Effector CD4-positive, alpha-beta T cell (primary cell): Measurements from ENCODE around the gene COL21A1. TPM values are rescaled to one million over a fixed set of nuclear protein-coding genes. Genes with fewer than 3 reads are reported as not detected.
"Not testable (repeated sequence)": the region's sequence is repeated elsewhere in the genome, so short reads cannot be mapped to it uniquely, and the experiment has no call there.

ENCODE experiments used
- DNase-seq: peaks from one replicate; pipeline ENCODE4 v3.0.0-alpha.2; 2020
- total RNA-seq: gene quantifications from one replicate; lab custom pipeline; 2026; lab: John Stamatoyannopoulos, UW

Gene COL21A1
- not detected for total RNA-seq

GRCh38 chr6:56246881-56247653 lies at the start of gene COL21A1:
Gene COL21A1 (minus strand): TSS chr6:56247580. CDS start chr6:56182618, 64,962 bp downstream.
- DNase-seq = no peak

DNA sequence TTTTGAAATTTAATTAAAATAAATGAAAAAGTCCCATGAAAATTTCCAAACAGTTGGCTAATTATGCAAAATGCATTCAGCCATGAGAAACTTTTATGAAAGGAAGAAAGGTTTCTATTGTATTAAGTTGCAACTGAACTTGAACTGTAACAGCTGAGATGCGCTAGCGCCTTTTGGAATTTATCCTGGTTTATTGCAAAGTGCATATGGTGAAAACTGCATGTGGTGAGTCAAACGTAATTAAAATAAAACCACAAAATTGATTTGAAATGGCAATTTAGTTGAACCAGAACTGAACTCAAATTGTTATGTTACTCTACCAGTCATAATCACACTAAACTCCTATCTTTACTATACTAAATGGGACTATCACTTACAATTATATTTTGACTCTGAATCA lies 46.4 kb upstream of the COL21A1 start:
- DNase-seq = no peak

- no peak for DNase-seq
Measured at GRCh38 chr6:56292505-56293181, 45.3 kb upstream of the COL21A1 start.

- no peak for DNase-seq
Measured at GRCh38 chr6:56291302-56291917, 44.0 kb upstream of the COL21A1 start.

DNA sequence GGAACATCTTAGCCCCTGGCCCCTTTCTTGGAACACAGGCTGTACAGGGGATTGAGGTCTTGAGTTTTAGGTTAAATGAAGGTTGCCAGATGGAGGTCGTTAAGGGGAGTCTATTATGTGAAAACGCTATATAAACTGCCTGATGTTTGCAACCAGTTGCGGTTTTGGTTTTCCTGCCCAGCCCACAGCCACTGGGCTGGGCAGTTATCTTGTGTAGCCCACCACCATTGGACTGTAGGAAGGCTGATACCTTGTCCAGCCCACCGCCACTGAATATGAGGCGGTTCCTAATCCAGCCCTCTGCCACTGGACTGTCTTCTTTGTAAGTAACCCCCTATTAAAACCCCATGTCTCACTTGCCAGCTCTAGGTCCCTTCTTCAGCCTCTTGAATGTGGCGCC lies 42.3 kb upstream of the COL21A1 start:
- no peak for DNase-seq

DNA sequence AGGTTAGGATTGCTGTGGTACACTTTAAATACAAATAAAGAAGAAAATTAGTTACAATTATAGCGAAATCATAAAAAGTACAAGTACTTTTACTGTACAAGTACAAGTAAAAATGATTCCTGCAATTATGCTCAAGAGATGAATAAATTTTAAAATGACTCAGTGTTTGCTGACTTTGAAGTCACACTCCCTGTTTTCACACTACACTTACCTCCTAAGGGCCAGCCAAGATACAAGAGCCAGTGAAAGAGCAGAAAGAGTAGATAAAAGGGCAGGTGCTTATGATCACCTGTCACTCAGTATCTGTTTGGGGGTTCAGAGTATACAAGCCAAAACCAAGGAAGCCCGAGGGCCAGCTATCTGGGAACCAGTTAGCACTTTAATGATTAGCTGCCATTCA lies 41.0 kb upstream of the COL21A1 start:
- DNase-seq = no peak

DNA sequence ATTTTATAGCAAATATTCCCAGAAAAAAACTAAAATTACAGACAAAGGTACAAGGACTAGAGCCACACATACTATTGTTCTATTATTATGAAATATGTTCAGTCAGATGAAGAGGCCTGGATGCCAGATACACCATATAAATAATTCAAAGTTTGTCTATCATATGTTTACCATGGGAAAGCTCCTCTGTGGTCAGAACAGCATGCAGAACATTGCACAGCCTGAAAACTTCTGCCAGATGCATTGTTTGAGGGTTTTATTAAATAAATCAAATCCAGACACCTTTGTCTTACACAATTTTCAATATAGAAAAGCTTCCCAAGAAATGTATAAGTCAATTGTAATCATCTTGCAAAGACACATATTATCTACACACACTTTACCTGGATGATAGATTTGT lies 35.0 kb upstream of the COL21A1 start:
- DNase-seq = no peak

- DNase-seq = no peak
Measured at GRCh38 chr6:56280126-56280525, 32.7 kb upstream of the COL21A1 start.

DNA sequence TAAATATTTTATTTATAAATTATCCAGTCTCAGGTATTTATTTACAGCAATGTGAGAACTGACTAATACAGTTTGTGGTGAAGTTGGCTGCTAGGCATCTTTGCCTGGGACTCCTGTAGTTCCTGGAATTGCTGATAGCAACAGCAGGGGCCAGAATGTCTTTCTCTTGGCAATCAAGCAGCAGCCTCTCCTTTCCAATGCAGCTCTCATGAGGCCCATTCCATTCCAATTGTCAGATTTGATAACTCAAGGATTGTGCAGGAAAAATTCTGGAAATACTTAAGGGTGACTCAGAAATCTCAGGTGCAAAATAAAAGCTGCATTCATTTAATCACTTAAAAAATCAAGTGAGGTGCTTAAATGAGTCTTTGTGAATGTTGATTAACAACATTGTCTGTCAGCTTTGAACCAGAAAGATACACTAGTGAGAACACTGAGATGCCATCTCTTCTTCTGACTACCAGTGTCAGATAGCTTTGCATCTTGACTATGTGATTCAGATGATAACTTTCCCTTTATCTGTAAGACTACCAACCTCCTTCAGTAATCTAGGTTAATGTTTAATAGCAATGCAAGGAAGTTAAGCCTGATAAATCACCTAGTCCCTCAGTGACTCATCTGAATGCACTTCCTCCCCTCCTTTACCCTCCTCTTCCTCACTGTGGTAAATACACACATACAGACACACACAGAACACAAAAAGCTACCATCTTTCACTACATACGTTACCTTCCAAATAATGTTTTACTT lies 32.1 kb upstream of the COL21A1 start:
- DNase-seq = no peak

DNA sequence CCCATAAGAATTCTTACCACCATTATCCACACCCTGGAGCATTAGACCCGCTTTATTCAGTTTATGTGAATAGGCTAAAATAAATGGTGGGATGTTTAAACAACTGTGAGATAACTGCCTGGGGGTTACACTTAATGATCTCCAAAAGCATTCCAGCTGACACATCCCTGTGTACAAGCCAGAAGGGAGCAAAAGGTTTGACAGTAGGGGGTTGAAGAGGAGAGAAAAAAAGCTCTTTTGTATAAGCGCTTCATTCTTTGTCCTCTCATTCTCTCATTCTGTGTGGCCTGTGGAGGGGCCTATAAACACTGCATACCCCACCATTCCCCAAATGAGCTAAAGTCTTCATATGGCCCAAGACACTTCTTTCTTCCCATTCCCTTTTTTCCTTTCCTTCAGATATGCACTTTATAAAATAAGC lies 30.8 kb upstream of the COL21A1 start:
- DNase-seq = no peak

DNA sequence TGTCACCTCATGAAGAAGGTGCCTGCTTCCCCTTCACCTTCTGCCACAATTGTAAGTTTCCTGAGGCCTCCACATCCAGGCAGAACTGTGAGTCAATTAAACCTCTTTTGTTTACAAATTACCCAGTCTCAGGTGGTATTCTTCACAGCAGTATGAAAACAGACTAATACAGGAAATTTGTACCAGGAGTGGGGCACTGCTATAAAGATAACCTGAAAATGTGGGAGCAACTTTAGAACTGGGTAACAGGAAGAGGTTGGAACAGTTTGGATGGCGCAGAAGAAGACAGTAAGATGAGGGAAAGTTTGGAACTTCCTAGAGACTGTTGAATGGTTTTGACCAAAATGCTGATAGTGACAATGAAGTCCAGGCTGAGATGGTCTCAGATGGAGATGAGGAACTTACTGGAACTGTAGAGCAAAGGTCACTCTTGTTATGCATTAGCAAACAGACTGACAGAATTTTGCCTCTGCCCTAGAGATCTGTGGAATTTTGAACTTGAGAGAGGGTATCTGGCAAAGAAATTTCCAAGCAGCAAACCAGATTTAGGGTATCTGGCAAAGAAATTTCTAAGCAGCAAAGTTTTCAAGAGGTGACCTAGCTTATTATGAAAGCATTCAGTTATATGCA lies 23.5 kb upstream of the COL21A1 start:
- no peak for DNase-seq

- DNase-seq = no peak
Measured at GRCh38 chr6:56268266-56268665, 20.9 kb upstream of the COL21A1 start.

DNA sequence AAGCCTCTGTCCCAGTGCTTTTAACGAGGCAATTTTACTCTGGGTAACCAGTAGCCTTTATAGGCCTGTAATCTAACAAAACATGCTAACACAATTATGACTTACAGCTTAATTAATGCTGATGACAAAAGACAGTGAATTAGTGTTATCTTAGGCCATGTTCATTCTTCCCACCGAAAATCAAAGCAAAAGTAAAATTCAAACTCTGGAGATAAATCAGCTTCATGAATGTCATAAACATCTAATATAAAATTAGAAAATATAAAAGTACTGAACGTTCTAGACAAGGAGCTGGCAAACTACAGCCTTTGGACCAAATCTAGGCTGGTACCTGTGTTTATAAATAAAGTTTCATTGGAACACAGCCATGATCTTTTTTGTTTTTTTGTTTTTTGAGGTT lies 18.6 kb upstream of the COL21A1 start:
- DNase-seq = no peak

GRCh38 chr6:56263596-56264315 lies 16.4 kb upstream of the COL21A1 start:
- no peak for DNase-seq

- not testable (repeated sequence) for DNase-seq
Measured at GRCh38 chr6:56260593-56260992, 13.2 kb upstream of the COL21A1 start.

- DNase-seq = no peak
Measured at GRCh38 chr6:56259234-56260077, 12.1 kb upstream of the COL21A1 start.

- no peak for DNase-seq
Measured at GRCh38 chr6:56255349-56255748, 8.0 kb upstream of the COL21A1 start.

- no peak for DNase-seq
Measured at GRCh38 chr6:56250266-56250665, 2.9 kb upstream of the COL21A1 start.

DNA sequence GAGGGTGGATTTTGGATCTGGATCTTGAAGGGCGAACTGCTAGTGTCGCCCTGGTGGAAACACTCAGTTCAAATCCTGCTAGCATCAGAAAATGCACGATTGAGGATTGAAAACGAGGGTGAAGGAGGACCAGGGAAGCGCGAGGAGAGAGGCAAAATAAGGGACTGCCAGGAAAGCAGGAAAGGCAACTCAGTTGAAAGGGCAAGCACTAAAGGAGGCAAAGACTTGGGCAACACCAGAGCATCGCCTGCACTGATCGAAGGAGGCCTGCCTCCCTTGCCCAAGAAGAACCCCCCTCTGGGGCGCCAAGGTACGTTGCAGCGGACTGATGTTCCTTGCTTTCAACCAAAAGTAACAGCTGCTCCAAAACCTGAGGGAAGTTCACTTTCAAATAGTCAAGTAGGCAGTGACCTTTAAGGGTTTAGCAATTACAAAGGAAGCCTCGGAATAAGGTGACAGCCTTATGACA lies 308 bp upstream of the COL21A1 start:
- no peak for DNase-seq

- DNase-seq = no peak
Measured at GRCh38 chr6:56246541-56246880, 869 bp downstream of the COL21A1 start.

DNA sequence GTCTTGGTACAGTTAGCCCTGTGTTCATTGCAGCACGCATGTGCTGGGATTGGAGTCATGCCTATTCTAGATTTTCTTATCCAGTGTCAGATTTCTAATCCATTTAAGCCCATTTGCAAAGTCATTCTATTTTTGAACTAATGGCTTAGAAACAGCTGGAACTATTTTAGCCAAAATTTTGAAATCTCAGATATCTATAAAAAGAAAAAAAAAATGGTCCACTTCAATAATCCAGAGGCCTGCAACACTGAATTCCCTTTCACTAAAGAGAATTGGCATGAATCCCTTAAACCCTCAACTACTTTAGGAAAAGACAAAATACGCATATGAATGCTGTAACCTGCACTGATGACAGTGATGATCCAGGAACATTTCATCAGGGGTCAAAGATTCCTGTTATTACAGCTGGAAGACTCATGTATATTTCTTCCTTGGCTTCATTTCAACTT lies 1.5 kb downstream of the COL21A1 start:
- DNase-seq = no peak
